GM19372 (cell line): Measurements from ENCODE around the gene GCH1.
"Not testable (repeated sequence)": the region's sequence is repeated elsewhere in the genome, so short reads cannot be mapped to it uniquely, and the experiment has no call there.

ENCODE experiments used
- ATAC-seq: cut with Tn5 transposase; IDR thresholded peaks from one replicate; pipeline ENCODE4 v1.9.1; 2021; ENCODE audit warnings: mild to moderate bottlenecking, low read depth, moderate library complexity; ENCODE audit not compliant: unreplicated experiment

The GCH1 gene

DNA sequence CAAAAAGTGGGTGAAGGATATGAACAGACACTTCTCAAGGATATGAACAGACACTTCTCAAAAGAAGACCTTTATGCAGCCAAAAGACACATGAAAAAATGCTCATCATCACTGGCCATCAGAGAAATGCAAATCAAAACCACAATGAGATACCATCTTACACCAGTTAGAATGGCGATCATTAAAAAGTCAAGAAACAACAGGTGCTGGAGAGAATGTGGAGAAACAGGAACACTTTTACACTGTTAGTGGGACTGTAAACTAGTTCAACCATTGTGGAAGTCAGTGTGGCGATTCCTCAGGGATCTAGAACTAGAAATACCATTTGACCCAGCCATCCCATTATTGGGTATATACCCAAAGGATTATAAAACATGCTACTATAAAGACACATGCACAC is 27.0 kb downstream of the GCH1 start:
- ATAC-seq, result not testable (repeated sequence)

DNA sequence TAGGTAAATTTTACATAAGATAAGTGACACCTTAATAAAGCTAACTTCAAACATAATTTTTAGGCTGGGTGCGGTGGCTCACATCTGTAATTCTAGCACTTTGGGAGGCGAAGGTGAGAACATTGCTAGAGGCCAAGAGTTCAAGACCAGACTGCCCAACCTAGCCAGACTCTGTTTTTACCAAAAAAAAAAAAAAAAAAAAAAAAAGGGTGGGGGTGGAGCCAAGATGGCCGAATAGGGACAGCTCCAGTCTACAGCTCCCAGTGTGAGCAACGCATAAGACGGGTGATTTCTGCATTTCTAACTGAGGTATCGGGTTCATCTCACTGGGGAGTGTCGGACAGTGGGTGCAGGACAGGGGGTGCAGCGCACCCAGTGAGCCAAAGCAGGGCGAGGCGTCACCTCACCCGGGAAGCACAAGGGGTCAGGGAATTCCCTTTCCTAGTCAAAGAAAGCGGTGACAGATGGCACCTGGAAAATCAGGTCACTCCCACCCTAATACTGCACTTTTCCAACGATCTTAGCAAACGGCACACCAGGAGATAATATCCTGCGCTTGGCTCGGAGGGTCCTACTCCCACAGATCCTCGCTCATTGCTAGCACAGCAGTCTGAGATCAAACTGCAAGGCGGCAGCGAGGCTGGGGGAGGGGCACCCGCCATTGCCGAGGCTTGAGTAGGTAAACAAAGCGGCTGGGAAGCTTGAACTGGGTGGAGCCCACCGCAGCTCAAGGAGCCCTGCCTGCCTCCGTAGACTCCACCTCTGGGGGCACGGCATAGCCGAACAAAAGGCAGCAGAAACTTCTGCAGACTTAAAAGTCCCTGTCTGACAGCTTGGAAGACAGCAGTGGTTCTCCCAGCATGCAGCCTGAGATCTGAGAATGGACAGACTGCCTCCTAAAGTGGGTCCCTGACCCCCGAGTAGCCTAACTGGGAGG is 32.2 kb downstream of the GCH1 start:
- ATAC-seq, result not testable (repeated sequence)

GRCh38 chr14:54867011-54867410 is 35.6 kb downstream of the GCH1 start:
- ATAC-seq, result no peak

- no peak for ATAC-seq
Measured at GRCh38 chr14:54866588-54866987, 36.0 kb downstream of the GCH1 start.

GRCh38 chr14:54864526-54864925 is 38.1 kb downstream of the GCH1 start:
- no peak for ATAC-seq

DNA sequence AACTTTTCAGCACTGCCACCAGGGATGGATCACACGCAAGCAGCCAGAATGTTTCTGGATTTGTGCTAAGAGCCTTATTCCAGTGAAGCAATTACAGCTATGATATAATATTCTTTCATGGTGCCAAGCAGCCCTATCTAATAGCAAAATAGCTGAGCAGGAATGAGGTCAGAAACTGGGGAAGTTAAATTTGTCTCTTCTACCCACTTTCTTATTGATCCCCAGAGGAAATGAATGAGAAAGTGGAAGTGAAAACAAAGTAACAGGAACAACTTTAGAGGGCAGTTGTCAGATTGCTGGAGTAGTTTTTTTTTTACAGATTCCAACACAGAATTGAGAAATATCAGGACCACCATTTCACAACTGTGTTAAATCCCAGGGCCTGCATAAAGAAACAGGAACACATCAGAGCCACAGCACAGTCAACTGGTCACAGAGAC is 44.8 kb downstream of the GCH1 start:
- no peak for ATAC-seq

GRCh38 chr14:54856152-54856551 is 46.5 kb downstream of the GCH1 start:
- ATAC-seq, result no peak

- ATAC-seq, result no peak
Measured at GRCh38 chr14:54854181-54854580, 48.4 kb downstream of the GCH1 start.

- ATAC-seq, result no peak
Measured at GRCh38 chr14:54853339-54853738, 49.3 kb downstream of the GCH1 start.

- ATAC-seq, result no peak
Measured at GRCh38 chr14:54852215-54852614, 50.4 kb downstream of the GCH1 start.

GRCh38 chr14:54848910-54849309 is 53.7 kb downstream of the GCH1 start:
- no peak for ATAC-seq

DNA sequence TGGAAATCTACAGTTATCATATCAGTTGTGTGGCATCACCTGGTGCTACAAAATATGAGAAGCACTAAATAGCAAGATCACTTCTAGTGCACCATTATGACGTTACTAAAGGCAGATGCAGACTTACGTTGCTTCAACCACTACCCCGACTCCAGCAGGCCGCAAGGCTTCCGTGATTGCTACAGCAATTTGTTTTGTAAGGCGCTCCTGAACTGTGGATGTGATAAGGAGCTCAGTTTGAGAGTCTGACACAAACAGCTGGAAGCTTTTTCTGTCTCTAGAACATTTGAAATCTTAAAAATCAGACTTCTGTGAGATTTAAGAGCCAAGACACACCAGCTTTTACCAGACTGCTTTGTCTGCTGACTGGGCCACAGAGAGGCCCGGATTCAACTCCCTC is 57.0 kb downstream of the GCH1 start:
- ATAC-seq, result no peak

DNA sequence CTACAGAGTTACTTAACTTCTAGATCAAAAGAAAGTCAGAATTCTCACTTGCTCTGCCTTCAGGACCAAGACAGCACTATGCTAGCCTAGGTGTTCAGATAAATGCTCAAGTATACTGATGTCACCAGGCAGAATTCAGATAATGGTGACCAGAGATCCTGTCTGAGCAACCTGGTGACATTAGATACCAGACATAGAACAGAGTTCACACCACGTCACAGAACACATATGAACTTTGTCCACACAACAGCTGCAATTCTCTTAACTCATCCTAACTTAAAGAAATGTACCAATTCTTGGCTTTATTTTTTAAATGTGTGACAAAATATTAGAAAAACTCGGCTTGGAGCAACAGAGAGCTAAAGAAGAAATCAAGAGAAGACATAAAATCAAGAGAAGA is 58.1 kb downstream of the GCH1 start:
- ATAC-seq, result no peak

- ATAC-seq, result no peak
Measured at GRCh38 chr14:54840798-54841197, 61.8 kb downstream of the GCH1 start.

GRCh38 chr14:54840336-54840735 is 62.3 kb downstream of the GCH1 start:
- ATAC-seq, result no peak

DNA sequence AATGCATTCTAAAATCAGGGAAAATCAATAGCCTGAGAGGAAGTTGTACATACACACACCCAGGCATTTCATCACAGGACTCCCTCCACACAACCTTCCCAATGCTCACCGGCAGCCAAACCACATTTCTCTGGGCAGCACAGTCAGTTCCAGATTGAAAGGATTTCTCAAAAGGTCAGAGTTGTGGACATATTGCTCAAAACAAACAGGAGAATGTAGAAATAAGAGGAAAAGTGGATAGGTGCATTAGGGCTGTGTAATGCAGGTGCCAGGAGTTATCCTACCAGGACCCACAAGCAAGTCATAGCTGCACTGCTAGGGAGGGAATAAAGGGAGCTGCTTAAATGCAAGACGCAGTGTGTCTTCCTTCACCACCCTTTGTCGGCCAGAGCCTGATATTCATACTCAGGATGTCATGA is 62.9 kb downstream of the GCH1 start:
- no peak for ATAC-seq

DNA sequence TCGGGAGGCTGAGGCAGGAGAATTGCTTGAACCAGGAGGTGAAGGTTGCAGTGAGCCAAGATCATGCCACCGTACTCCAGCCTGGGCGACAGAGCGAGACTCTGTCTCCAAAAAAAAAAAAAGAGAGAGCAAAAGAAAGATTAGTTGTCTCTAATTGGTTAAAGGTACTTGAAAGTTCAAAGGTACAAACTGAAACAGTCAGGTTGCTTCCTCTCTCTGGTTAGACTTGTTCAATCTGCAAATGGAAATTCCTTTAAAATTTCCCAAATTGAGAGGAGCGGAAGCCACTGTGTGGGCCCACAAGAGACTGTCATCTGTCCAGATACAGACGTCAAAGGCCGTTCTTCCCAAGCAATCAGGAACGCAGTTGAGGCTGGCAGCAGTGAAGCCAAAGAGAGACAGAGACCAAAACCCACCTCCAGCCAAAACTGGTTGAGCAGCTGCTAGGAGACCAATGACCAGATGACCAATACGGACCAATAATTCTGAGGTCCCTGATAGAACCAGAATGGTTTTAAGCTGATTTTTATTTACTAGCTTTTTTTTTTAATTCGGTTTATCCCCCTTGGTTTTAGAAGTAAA is 63.6 kb downstream of the GCH1 start:
- no peak for ATAC-seq

GRCh38 chr14:54837508-54838149 is 65.0 kb downstream of the GCH1 start:
- ATAC-seq, result no peak

DNA sequence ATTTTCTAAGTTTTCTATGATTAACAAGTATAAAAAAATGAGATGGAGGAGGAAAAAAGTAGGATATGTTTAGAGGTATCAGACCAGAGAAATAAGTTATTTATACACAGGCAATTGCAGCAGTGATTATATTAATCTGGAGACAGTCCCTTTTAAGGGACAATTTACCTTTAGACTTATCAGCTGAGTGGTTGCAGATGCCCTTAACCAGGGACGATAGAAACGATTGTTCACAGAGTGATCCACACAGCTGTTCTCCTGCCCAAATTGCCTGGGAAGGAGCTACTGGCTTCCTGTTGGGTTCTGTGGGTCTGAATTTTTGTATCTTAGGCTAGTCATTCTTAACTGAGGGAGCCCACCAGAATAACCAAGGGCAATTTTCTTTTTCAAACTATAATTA is 66.4 kb downstream of the GCH1 start:
- no peak for ATAC-seq

DNA sequence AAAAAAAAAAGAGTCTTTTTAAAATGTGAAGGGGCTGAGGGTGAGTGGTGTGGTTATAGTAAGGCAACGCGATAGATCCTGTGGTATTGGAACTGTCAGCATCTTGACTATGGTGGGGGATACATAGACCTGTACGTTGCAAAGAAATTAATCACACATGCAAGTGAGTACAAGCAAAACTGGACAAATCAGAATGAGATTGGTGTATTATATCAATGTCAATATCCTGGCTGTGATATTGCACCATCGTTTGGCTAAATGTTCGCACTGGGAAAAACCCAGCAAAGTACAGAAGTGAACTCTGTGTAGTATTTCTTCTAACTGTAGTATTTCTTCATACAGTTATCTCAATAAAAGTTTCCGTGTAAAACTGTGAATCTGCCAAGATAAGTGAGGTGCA is 67.9 kb downstream of the GCH1 start:
- no peak for ATAC-seq

- ATAC-seq, result no peak
Measured at GRCh38 chr14:54834081-54834480, 68.5 kb downstream of the GCH1 start.
